ENCODE measurements around the gene PPCS. TPM values are rescaled to one million over a fixed set of nuclear protein-coding genes. Genes with fewer than 3 reads are reported as not detected.

The PPCS gene
- total RNA-seq, 1 donor from 2014 or later: 63.3 TPM

DNA sequence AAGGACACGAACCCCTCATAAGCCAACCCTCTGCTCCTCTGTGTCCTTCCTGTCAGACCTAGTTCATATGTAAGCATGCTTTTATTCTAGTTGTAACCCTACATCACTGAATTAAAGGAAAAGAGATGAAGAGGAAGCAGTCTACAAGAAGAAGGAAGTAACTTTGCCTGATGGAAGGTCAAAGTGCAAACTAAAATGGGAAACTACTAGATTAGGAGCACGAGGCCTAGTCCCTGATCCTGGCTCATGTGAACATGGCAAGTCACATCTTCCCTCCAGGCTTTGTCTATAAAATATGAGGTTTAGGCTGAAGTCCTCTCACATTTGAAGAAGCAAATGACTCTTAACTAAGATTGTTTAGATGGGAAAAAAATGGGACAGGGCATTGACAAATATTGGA, 13.7 kb upstream of the PPCS start:
- H3K27me3 Mint-ChIP-seq (ENCODE audit: insufficient read depth, low read depth): no peaks in the 10 kb centered on the region
- no peaks in the 10 kb centered on the region for H4K20me1 ChIP-seq (ENCODE audit: low read depth)
- no peak for DNase-seq (ENCODE audit: low spot score)
- H3K27ac ChIP-seq: no peak overlapping the region
- H3K4me1 Mint-ChIP-seq: no peaks in the 10 kb centered on the region
- no peak overlapping the region for H2AFZ ChIP-seq (replicated peaks)
- no peaks in the 10 kb centered on the region for H3K9me3 Mint-ChIP-seq
- H3K4me1 ChIP-seq: no peaks in the 10 kb centered on the region
- H3K4me2 ChIP-seq: no peak overlapping the region
- TF ChIP-seq, protein P1, sequence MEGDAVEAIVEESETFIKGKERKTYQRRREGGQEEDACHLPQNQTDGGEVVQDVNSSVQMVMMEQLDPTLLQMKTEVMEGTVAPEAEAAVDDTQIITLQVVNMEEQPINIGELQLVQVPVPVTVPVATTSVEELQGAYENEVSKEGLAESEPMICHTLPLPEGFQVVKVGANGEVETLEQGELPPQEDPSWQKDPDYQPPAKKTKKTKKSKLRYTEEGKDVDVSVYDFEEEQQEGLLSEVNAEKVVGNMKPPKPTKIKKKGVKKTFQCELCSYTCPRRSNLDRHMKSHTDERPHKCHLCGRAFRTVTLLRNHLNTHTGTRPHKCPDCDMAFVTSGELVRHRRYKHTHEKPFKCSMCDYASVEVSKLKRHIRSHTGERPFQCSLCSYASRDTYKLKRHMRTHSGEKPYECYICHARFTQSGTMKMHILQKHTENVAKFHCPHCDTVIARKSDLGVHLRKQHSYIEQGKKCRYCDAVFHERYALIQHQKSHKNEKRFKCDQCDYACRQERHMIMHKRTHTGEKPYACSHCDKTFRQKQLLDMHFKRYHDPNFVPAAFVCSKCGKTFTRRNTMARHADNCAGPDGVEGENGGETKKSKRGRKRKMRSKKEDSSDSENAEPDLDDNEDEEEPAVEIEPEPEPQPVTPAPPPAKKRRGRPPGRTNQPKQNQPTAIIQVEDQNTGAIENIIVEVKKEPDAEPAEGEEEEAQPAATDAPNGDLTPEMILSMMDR (IDR thresholded peaks at IDR 0.05): no peak
- TF ChIP-seq EZH2 (IDR thresholded peaks at IDR 0.05): no peak
- no peak for TF ChIP-seq EZH2phosphoT487 (IDR thresholded peaks at IDR 0.05)
- H3K79me2 ChIP-seq (ENCODE audit: low read depth): no peaks in the 10 kb centered on the region
- no peak overlapping the region for H3K4me3 ChIP-seq
- no peaks in the 10 kb centered on the region for H3K27me3 ChIP-seq
- no peaks in the 10 kb centered on the region for H3F3A ChIP-seq (ENCODE audit: low read depth)
- H3K36me3 ChIP-seq: no peaks in the 10 kb centered on the region
- H3K4me3 Mint-ChIP-seq: no peak overlapping the region
- no peaks in the 10 kb centered on the region for H3K36me3 Mint-ChIP-seq
- no peak overlapping the region for H3K27ac Mint-ChIP-seq
- no peak overlapping the region for H3K9ac ChIP-seq
- no peaks in the 10 kb centered on the region for H3K9me3 ChIP-seq (ENCODE audit: low read depth)

DNA sequence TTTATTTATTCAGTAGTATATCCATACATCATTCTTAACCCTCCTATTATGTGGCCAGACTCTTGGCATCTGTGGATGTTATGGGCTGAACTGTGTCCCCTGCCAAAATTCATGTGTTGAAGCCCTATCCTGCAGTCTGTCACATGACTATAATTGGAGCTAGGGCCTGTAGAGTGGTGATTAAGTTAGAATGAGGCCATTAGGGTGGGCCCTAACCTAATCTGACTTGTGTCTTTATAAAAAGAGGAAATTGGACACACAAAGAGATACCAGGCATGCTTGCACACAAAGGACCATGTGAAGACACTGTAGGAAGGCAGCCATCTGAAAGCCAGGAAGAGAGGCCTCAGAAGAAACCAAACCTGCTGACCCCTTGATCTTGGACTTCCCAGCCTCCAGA, 7.1 kb upstream of the PPCS start:
- no peaks in the 10 kb centered on the region for H3K36me3 ChIP-seq
- H3K36me3 Mint-ChIP-seq: no peaks in the 10 kb centered on the region
- no peaks in the 10 kb centered on the region for H3F3A ChIP-seq (ENCODE audit: low read depth)
- TF ChIP-seq EZH2phosphoT487 (IDR thresholded peaks at IDR 0.05): no peak
- TF ChIP-seq EZH2 (IDR thresholded peaks at IDR 0.05): no peak
- TF ChIP-seq, protein P1 (IDR thresholded peaks at IDR 0.05): no peak
- H3K9me3 Mint-ChIP-seq: no peaks in the 10 kb centered on the region
- H2AFZ ChIP-seq (replicated peaks): no peak overlapping the region
- H3K27me3 ChIP-seq: no peaks in the 10 kb centered on the region
- no peaks in the 10 kb centered on the region for H3K79me2 ChIP-seq (ENCODE audit: low read depth)
- H3K27ac ChIP-seq: no peak overlapping the region
- no peak overlapping the region for H3K4me2 ChIP-seq
- no peak overlapping the region for H3K4me3 Mint-ChIP-seq
- H3K9me3 ChIP-seq (ENCODE audit: low read depth): no peaks in the 10 kb centered on the region
- H3K4me1 Mint-ChIP-seq: no peaks in the 10 kb centered on the region
- no peak overlapping the region for H3K9ac ChIP-seq
- H3K27ac Mint-ChIP-seq: no peak overlapping the region
- H3K4me3 ChIP-seq: no peak overlapping the region
- H3K4me1 ChIP-seq: no peaks in the 10 kb centered on the region
- no peaks in the 10 kb centered on the region for H3K27me3 Mint-ChIP-seq (ENCODE audit: insufficient read depth, low read depth)
- H4K20me1 ChIP-seq (ENCODE audit: low read depth): no peaks in the 10 kb centered on the region
- DNase-seq (ENCODE audit: low spot score): no peak

DNA sequence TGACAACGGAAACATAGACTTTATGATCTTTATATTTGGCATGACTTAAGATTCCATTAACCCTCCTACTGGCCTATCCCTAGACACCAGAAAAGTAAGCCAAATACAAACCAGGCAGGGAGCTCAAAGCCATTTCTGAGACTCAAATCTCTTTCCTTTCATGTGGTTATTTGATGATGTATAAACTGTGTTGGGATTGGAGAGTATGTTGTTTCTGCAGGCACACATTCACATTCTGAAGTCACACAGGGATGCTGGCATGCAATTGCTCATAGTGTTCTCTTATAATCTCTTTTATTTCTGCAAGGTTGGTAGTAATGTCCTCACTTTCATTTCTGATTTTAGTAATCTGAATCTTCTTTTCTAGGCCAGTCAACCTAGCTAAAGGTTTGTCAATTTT, 6.3 kb upstream of the PPCS start:
- no peaks in the 10 kb centered on the region for H4K20me1 ChIP-seq (ENCODE audit: low read depth)
- no peak overlapping the region for H3K27ac Mint-ChIP-seq

More for the DNA sequence above, 6.3 kb upstream of the PPCS start:
- Histone ChIP-seq H3K4me3 (no peak overlapping the region), H3F3A (ENCODE audit: low read depth) (no peaks in the 10 kb centered on the region), H3K27ac (no peak overlapping the region), H3K9ac (no peak overlapping the region), H3K36me3 (no peaks in the 10 kb centered on the region), H3K79me2 (ENCODE audit: low read depth) (no peaks in the 10 kb centered on the region), H2AFZ (replicated peaks) (no peak overlapping the region), H3K27me3 (no peaks in the 10 kb centered on the region), H3K4me2 (no peak overlapping the region), H3K4me1 (no peaks in the 10 kb centered on the region), H3K9me3 (ENCODE audit: low read depth) (no peaks in the 10 kb centered on the region)
- Mint-ChIP-seq H3K27me3 (ENCODE audit: insufficient read depth, low read depth) (peaks cover 5% of the 10 kb centered on the region), H3K4me1 (no peaks in the 10 kb centered on the region), H3K4me3 (no peak overlapping the region), H3K36me3 (no peaks in the 10 kb centered on the region), H3K9me3 (no peaks in the 10 kb centered on the region)
- no peak for DNase-seq (ENCODE audit: low spot score)
- TF ChIP-seq, protein P1 (IDR thresholded peaks at IDR 0.05): no peak
- no peak for TF ChIP-seq EZH2 (IDR thresholded peaks at IDR 0.05)
- TF ChIP-seq EZH2phosphoT487 (IDR thresholded peaks at IDR 0.05): no peak
